Upper lobe of left lung (tissue), 6 donors: ENCODE data around the gene EIF4EBP3. TPM values are rescaled to one million over a fixed set of nuclear protein-coding genes. Genes with fewer than 3 reads are reported as not detected.
"Not testable (repeated sequence)": the region's sequence is repeated elsewhere in the genome, so short reads cannot be mapped to it uniquely, and the experiment has no call there.

Experiments used
- ATAC-seq, 2 donors: fragments of 200-7000 bp; cut with Tn5 transposase; one replicate each; pipeline ENCODE4 v1.9.1; 2022; ENCODE audit warnings: mild to moderate bottlenecking in 2 of 2, moderate library complexity in 2 of 2; ENCODE audit not compliant: low FRiP score in 2 of 2
- DNase-seq, 2 donors: peaks; one replicate each; pipeline ENCODE4 v3.0.0-alpha.2; 2019 to 2020
- H3K27ac ChIP-seq, 4 donors: fragments of 200-600 bp; sonication (generic); one replicate each; pipeline ENCODE4 v1.5.1; 2016 to 2019
- H3K27me3 ChIP-seq, 4 donors: fragments of 200-600 bp; sonication (generic); one replicate each; pipeline ENCODE4 v1.5.1; 2017 to 2019
- H3K36me3 ChIP-seq, 4 donors: fragments of 200-600 bp; sonication (generic); one replicate each; pipeline ENCODE4 v1.5.1; 2016 to 2019
- H3K4me1 ChIP-seq, 4 donors: fragments of 200-600 bp; sonication (generic); one replicate each; pipeline ENCODE4 v1.5.1; 2018 to 2019
- H3K4me3 ChIP-seq, 4 donors: fragments of 200-600 bp; sonication (generic); one replicate each; pipeline ENCODE4 v1.5.1; 2017 to 2019; ENCODE audit warnings: mild to moderate bottlenecking in 2 of 4, moderate library complexity in 1 of 4
- H3K9me3 ChIP-seq, 4 donors: fragments of 200-600 bp; sonication (generic); one replicate each; pipeline ENCODE4 v1.5.1; 2018 to 2019
- EP300 ChIP-seq, 4 donors: sonication (generic); formaldehyde crosslinking; IDR thresholded peaks; one replicate each; pipeline ENCODE4 v1.5.1; 2017; ENCODE audit warnings: antibody characterized with exemption in 4 of 4, control low read depth in 2 of 4
- POLR2A ChIP-seq, 4 donors: fragments of 450-650 bp; IDR thresholded peaks; one replicate each; pipeline ENCODE4 v1.5.1; 2016 to 2017; ENCODE audit warnings: antibody characterized with exemption in 4 of 4, mild to moderate bottlenecking in 2 of 4
- POLR2AphosphoS5 ChIP-seq, 2 donors: sonication (generic); formaldehyde crosslinking; IDR thresholded peaks; one replicate each; pipeline ENCODE4 v1.5.1; 2017; ENCODE audit warnings: antibody characterized with exemption in 2 of 2
- WGBS, 2 donors: methylation state at CpG; one replicate each; pipeline ENCODE4 v1.1.5; 2017 to 2018; 5-methylcytosine and 5-hydroxymethylcytosine counted together
- total RNA-seq, 6 donors: library from RNA; depleted of rRNA in 4 of 6; stranded (reverse); fragments of >200 nt in 4 of 6; gene quantifications; one replicate each; pipeline versions ENCODE4 v1.1.0 to v1.2.1, GENCODE V29; 2016 to 2021
- TF ChIP-seq, protein P1 (sequence below), 6 experiments: fragments of 450-650 bp in 4 of 6; fragments of 200-600 bp in 2 of 6; sonication (generic) in 2 of 6; IDR thresholded peaks; one replicate each; pipeline ENCODE4 v1.5.1; 2016 to 2019; ENCODE audit warnings: antibody characterized with exemption in 6 of 6
- donor health status: DM: no; HTN: no; CAD: no; lungs with moderate emphysema.
- donor health status: DM: no; HTN: yes; CAD: no; lungs with severe emphysema.

Gene EIF4EBP3
- total RNA-seq, 6 donors from 2014 or later = 12.1 to 32.5 (median 21.0) TPM

- DNase-seq = peak in 1 of 2 donors; percentile 73
- ATAC-seq = no peak
- Histone ChIP-seq H3K4me3 (no peak overlapping the region), H3K9me3 (no peaks in the 10 kb centered on the region), H3K27me3 (no peaks in the 10 kb centered on the region), H3K4me1 (peaks cover 26 to 45% (median 38%) of the 10 kb centered on the region in 4 donors), H3K27ac (peak overlapping the region in 2 of 4 donors; percentile 59 to 68), H3K36me3 (peaks cover 0 to 8% (median under 1%) of the 10 kb centered on the region in 4 donors)
- TF ChIP-seq, protein P1, sequence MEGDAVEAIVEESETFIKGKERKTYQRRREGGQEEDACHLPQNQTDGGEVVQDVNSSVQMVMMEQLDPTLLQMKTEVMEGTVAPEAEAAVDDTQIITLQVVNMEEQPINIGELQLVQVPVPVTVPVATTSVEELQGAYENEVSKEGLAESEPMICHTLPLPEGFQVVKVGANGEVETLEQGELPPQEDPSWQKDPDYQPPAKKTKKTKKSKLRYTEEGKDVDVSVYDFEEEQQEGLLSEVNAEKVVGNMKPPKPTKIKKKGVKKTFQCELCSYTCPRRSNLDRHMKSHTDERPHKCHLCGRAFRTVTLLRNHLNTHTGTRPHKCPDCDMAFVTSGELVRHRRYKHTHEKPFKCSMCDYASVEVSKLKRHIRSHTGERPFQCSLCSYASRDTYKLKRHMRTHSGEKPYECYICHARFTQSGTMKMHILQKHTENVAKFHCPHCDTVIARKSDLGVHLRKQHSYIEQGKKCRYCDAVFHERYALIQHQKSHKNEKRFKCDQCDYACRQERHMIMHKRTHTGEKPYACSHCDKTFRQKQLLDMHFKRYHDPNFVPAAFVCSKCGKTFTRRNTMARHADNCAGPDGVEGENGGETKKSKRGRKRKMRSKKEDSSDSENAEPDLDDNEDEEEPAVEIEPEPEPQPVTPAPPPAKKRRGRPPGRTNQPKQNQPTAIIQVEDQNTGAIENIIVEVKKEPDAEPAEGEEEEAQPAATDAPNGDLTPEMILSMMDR (IDR thresholded peaks at IDR 0.05) = no peak
- TF ChIP-seq POLR2AphosphoS5 (IDR thresholded peaks at IDR 0.05) = no peak
- TF ChIP-seq POLR2A (IDR thresholded peaks at IDR 0.05) = no peak
- no peak for TF ChIP-seq EP300 (IDR thresholded peaks at IDR 0.05)
- 95% methylated on average over 7 of the region's 7 CpGs for WGBS, 2 donors
Observed at GRCh38 chr5:140573683-140574082, 26.2 kb downstream of the EIF4EBP3 start.

DNA sequence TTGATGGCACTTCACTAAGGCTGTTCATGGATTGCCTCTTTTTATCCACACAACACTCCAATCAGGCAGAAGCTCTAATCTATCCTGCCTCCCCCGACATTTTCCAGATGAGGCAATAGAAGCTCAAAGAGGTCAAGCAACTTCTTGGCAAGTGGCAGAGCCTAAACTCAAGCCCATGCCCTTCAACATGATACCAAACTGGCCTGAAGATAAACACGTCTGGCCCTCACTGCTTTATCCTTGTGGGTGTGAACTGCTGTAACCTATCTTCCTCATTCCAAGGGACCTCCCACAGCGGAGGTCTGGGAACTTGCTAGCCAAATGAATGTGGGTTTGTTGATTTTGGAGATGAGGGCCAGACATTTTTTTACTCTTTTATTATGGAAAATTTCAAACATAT lies 26.7 kb downstream of the EIF4EBP3 start:
- whole genome bisulfite sequencing, 2 donors = 41 to 56% methylated on average over 3 of the region's 3 CpGs
- TF ChIP-seq POLR2A (IDR thresholded peaks at IDR 0.05) (no peak), POLR2AphosphoS5 (IDR thresholded peaks at IDR 0.05) (peak in 1 of 2 donors; percentile 8)
- Histone ChIP-seq H3K4me1 (peaks cover 22 to 40% (median 33%) of the 10 kb centered on the region in 4 donors), H3K36me3 (peaks cover 0 to 7% (median under 1%) of the 10 kb centered on the region in 4 donors), H3K9me3 (no peaks in the 10 kb centered on the region), H3K27ac (peak overlapping the region in 2 of 4 donors; percentile 59 to 68), H3K4me3 (no peak overlapping the region), H3K27me3 (no peaks in the 10 kb centered on the region)
- DNase-seq (no peak), ATAC-seq (no peak)

- Histone ChIP-seq H3K36me3 (peaks cover 0 to 3% (median under 1%) of the 10 kb centered on the region in 4 donors), H3K27me3 (no peaks in the 10 kb centered on the region), H3K9me3 (no peaks in the 10 kb centered on the region), H3K27ac (peak overlapping the region in 3 of 4 donors; percentile 36 to 59 (median 53)), H3K4me3 (no peak overlapping the region), H3K4me1 (peaks cover 10 to 29% (median 22%) of the 10 kb centered on the region in 4 donors)
- TF ChIP-seq, protein P1 (IDR thresholded peaks at IDR 0.05) = peak; percentile 43 to 71 (median 63)
- TF ChIP-seq POLR2AphosphoS5 (IDR thresholded peaks at IDR 0.05) (peak in 1 of 2 donors; percentile 51), EP300 (IDR thresholded peaks at IDR 0.05) (no peak)
- ATAC-seq (peak; percentile 83 to 90), DNase-seq (peak in 1 of 2 donors; percentile 74)
- 71 to 77% methylated on average over 8 of the region's 8 CpGs for WGBS, 2 donors
Observed at GRCh38 chr5:140575309-140575708, 27.8 kb downstream of the EIF4EBP3 start.

DNA sequence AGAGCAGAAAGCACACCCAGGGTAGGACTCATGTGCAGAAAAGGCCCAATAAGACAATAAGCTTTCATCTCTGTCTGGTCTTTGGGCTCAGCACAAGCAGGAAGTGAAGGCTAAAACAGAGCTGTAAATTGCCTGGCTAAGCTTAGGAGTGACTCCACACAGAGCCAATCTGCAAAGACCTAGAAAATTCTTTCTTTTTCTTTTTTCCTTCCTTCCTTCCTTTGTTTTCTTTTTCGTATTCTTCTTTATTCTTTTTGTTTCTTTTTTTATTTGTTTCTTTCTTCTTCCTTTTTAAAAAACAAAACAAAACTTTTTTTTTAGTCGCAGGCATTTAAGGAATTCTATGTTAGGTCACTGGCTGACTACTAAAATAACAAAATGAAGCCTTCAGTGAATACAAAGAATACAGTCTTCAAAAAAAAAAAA lies 29.3 kb downstream of the EIF4EBP3 start:
- no peak for DNase-seq
- WGBS, 2 donors = 47 to 57% methylated on average over 2 of the region's 2 CpGs
- H3K9me3 ChIP-seq = no peaks in the 10 kb centered on the region
- no peaks in the 10 kb centered on the region for H3K27me3 ChIP-seq
- no peaks in the 10 kb centered on the region for H3K36me3 ChIP-seq
- TF ChIP-seq EP300 (IDR thresholded peaks at IDR 0.05) = no peak
- H3K4me1 ChIP-seq = peaks cover 8 to 25% (median 17%) of the 10 kb centered on the region in 4 donors
- no peak overlapping the region for H3K4me3 ChIP-seq
- peak in 1 of 2 donors; percentile 46 for ATAC-seq
- peak overlapping the region; percentile 35 to 77 (median 66) for H3K27ac ChIP-seq

DNA sequence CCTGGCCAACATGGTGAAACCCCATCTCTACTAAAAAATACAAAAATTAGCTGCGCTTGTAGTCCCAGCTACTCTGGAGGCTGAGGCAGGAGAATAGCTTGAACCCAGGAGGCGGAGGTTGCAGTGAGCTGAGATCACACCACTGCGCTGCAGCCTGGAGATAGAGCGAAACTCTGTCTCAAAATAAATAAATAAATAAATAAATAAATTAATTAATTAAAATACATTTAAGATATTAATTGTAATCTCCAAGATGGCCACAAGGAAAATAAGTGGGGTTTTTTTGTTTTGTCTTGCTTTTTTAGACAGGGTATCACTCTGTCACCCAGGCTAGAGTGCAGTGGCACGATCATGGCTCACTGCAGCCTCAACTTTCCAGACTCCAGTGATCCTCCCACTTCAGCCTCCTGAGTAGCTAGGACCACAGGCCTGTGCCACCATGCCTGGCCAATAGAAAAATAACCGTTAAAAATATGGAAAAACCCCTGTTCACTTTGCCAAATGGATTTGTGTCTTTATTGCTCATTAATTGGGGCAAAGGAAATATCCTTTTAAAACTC lies 31.8 kb downstream of the EIF4EBP3 start:
- not testable (repeated sequence) for H3K4me3 ChIP-seq, ATAC-seq, DNase-seq, H3K27me3 ChIP-seq, H3K27ac ChIP-seq, H3K36me3 ChIP-seq, H3K9me3 ChIP-seq
- WGBS, 2 donors = 95 to 96% methylated on average over 6 of the region's 6 CpGs
- peaks cover 8 to 25% (median 17%) of the 10 kb centered on the region in 4 donors for H3K4me1 ChIP-seq

- Histone ChIP-seq H3K36me3 (no peaks in the 10 kb centered on the region), H3K27ac (peak overlapping the region in 1 of 4 donors; percentile 75), H3K4me3 (no peak overlapping the region), H3K9me3 (no peaks in the 10 kb centered on the region), H3K27me3 (no peaks in the 10 kb centered on the region), H3K4me1 (peaks cover 12 to 24% (median 16%) of the 10 kb centered on the region in 4 donors)
- ATAC-seq = no peak
- no peak for DNase-seq
- 92 to 100% methylated on average over 1 of the region's 1 CpG for whole genome bisulfite sequencing, 2 donors
- TF ChIP-seq, protein P1 (IDR thresholded peaks at IDR 0.05) = no peak
- TF ChIP-seq POLR2A (IDR thresholded peaks at IDR 0.05) = no peak
- no peak for TF ChIP-seq EP300 (IDR thresholded peaks at IDR 0.05)
- no peak for TF ChIP-seq POLR2AphosphoS5 (IDR thresholded peaks at IDR 0.05)
Observed at GRCh38 chr5:140587495-140587894, 40.0 kb downstream of the EIF4EBP3 start.
